Activated effector memory CD4-positive, alpha-beta T cell treated with Interleukin-2 at 50 U/mL for 16 hours (primary cell): Measurements from ENCODE around the gene SMIM22.
"Not testable (repeated sequence)": the region's sequence is repeated elsewhere in the genome, so short reads cannot be mapped to it uniquely, and the experiment has no call there.

Experiments
- DNase-seq: peaks from one replicate; pipeline ENCODE4 v3.0.0-alpha.2; 2020

Gene SMIM22

GRCh38 chr16:4769306-4769638, 25.9 kb upstream of the SMIM22 start:
- DNase-seq, result no peak

DNA sequence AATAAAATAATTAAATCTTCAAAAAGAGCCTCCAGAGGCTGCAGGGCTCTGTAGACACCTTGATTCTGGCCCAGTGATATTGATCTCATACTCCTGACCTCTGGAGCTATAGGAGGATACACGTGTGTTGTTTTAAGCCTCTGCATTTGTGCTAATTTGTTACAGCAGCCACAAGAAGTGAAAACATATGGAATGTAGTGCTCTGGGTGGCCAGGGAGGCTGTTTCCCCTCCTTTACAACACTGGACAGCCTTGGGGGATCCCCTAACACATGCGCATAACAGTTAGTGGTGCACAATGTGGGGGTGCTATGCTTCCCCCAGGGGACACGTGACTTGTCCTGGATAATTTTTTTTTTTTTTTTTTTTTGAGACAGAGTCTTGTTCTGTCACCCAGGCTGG, 23.5 kb upstream of the SMIM22 start:
- no peak for DNase-seq

- no peak for DNase-seq
Observed at GRCh38 chr16:4772351-4772750, 22.8 kb upstream of the SMIM22 start.

- DNase-seq, result no peak
Observed at GRCh38 chr16:4775005-4775404, 20.2 kb upstream of the SMIM22 start.

GRCh38 chr16:4776141-4776705, 18.9 kb upstream of the SMIM22 start:
- no peak for DNase-seq

GRCh38 chr16:4777339-4778049, 17.7 kb upstream of the SMIM22 start:
- DNase-seq, result no peak

- DNase-seq, result no peak
Observed at GRCh38 chr16:4778050-4778392, 17.1 kb upstream of the SMIM22 start.

DNA sequence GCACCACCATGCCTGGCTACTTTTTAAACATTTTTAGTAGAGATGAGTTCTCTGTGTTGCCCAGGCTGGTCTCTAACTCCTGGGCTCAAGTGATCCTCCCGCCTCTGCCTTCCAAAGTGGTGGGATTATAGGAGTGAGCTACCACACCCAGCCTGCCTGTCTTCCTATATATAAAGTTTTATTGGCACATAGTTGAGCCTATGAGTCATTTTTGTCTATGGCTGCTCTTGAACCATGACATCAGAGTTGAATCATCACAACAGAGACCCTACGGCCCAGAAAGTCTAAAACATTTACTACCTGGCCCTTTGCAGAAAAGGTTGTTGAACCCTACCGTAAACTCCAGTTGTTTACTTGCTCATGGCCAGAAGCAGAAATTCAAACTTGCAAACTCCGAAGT, 14.9 kb upstream of the SMIM22 start:
- no peak for DNase-seq

DNA sequence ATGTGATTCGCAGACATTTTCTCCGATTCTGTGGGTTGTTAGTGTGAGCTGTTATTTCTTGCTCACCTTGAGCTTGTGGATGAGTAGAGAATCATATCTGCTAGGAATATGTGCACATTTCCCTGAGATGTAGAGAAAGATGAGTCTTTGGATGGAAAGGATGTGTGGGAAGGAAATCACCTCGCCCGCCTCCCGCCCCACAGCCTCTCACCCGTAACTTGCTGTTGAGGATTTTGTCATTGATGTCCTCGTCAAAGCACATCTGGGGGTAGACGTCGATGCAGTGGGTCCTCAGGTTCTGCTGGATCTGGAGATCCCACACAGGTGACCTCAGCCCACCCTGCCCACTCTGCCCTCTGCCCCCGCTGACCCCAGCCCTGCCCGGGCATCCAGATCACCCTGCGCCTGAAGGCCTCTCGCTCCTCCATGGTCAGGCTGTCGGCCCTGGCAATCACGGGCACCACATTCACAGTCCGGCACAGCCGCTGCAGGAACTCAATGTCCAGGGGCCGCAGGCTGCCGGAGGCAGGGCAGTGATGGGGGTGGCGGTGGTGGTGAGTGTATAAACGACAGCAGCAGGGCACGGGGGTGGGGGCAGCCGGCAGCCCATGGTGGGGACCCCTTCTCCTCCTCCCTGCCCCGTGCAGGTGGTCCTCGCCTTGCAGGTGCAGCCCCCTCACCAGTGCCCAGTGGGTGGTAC, 11.8 kb upstream of the SMIM22 start:
- no peak for DNase-seq

DNA sequence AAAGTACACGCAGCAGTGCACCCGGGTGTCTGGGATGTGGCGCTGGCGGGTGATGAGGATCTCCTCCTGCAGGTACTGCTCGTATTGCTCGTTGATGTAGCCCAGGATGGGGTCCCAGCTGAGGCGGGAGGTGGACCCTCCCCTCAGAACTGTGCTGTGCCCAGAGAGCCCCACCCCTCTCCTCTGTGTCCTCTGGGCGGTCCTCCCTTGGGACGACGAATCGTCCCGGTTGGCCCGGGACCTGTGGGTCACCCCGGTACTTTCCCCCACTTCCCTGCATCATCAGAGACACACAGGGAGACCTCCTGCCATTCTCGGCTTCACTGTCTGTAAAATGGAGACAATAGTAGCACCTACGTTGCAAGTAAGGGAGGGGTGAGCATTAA, 11.2 kb upstream of the SMIM22 start:
- DNase-seq, result no peak

DNA sequence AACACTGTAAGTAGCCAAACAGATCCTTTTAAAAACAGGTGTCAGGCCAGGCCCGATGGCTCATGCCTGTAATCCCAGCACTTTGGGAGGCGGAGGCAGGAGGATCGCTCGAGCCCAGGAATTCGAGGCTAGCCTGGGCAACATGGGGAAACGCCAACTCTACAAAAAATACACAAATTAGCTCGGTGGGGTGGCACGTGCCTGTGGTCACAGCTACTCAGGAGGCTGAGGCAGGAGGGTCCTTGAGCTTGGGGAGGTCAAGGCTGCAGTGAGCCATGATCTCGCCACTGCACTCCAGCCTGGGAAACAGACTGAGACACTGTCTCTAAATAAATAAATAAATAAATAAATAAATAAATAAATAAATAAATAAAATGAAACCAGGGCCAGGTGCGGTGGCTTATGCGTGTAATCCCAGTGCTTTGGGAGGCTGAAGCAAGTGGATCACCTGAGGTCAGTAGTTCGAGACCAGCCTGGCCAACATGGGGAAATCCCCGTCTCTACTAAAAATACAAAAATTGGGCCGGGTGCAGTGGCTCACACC, 10.7 kb upstream of the SMIM22 start:
- DNase-seq, result not testable (repeated sequence)

- no peak for DNase-seq
Observed at GRCh38 chr16:4785758-4786433, 9.3 kb upstream of the SMIM22 start.

DNA sequence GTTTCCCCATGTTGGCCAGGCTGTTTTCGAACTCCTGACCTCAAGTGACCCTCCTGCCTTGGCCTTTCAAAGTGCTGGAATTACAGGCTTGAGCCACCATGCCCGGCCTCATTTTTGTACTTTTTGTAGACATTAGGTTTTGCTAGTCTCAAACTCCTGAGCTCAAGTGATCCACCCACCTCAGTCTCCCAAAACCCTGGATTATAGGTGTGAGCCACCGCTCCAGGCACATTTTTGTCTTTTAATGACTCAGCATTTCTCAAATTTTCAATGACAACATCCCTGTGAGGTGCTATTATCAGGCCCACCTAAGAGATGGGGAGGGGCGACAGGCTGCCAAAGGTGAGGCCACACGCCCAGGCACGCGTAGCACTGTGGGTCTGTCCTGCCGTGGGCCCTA, 8.1 kb upstream of the SMIM22 start:
- no peak for DNase-seq

DNA sequence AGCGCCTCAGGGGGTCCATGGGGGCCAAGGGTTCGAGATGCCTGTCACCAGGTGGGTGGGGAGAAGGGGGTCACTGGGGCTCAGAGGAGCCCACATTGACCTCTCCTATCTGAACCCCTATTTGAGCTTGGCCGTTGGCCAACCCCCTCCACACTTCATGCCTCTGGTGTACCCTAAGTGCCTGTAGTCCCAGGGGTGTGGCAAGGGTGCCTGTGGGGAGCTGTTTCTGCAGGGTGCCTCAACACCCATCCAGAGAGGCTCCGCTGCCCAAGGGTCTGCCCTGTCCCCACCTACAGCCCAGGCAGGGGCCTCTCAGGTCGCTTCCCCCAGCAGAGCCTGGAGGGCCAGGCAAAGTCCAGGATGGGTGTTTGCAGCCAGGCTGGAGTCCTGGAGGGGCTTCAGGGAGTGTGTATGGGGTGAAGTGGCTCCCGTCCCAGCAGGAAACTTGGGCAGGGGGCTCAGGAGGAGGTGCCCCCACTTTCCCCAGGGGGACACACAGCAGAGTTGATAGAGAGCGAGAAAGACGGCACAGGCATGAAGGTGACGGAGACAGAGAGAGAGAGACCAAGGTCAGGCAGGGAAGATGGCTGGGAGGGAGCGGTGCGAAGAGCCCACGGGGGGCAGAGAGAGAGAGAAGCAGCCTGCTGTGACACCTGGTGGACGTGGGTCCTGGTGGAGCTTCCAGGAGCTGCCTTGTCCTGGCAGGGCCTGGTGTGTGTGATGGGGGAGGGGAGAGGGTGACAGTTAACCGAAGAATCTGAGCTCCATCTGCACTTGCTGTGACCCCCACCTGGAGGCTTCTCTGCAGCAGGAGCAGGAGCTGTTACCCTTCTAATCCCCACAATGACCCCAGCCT, 7.3 kb upstream of the SMIM22 start, which contains the start of gene SEPTIN12:
Gene SEPTIN12 (minus strand): TSS at position 719 of the 856 bp plus-strand sequence. CDS start 700 bp downstream, at position 19.
- DNase-seq, result no peak

DNA sequence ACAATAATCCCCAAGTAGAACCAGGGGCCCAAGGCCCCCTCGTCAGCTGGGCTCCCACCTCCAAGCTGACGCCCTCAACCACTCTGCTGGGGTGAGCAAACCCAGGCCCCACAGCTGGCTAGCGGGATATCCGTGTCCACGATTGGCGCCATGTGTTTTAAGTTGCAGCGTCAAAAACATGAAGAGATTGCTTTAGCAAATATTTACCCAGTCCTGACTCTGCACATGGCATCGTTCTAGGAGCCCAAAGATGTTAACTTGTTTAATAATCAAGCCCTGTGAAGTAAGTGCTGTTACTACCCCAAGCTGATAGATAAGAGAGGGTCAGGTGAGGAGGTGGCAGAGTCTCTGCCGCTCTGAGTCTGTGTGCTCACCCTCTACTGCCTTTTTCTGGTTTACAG, 6.7 kb upstream of the SMIM22 start:
- no peak for DNase-seq

DNA sequence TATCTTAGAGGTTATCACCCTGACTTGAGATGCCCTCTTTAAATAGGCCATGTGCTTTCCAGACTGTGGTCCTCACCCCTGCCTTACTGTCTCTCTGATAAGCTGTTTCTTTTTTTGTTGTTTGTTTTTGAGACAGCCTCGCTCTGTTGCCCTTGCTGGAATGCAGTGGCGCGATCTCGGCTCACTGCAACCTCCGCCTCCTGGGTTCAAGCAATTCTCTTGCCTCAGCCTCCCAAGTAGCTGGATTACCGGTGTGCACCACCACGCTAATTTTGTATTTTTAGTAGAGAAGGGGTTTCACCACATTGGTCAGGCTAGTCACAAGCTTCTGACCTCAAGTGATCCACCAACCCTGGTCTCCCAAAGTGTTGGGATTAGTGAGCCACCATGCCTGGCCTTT, 6.3 kb upstream of the SMIM22 start:
- DNase-seq, result no peak

DNA sequence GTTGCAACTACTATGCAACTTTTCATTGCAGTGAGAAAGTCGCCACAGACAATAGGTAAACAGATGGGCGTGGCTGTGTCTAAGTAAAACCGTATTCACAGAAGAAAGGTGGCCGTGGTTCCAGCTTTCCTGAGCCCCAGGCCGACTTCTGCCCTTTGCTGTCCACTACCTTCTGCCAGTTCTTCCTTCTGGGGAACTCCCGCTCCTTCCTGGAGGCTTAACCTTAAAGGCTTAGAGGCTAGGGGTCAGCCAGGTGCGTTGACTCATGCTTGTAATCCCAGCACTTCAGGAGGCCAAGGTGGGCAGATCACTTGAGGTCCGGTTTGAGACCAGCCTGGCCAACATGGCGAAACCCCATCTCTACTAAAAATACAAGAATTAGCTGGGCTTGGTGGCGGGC, 4.9 kb upstream of the SMIM22 start:
- DNase-seq, result no peak

GRCh38 chr16:4790871-4791270, 4.3 kb upstream of the SMIM22 start:
- DNase-seq, result no peak

DNA sequence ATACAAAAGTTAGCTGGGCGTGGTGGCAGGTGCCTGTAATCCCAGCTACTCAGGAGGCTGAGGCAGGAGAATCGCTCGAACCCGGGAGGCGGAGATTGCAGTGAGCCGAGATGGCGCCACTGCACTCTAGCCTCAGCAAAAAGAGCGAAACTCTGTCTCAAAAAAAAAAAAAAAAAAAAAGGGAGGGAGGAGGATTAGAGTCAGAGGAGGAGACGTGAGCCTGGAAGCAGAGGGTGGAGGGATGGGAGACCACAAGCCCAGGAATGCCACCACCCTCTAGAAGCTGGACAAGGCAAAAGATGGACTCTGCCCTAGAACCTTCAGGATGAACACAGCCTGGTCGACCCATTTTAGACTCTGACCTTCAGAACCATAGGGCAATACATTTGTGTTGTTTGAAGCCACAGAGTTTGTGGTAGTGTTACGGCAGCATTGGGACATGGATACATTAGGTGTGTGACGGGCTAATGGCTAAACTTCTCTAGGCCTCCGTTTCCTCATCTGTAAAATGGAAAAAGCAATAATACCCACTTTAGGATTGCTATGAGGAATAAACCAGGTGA, 2.1 kb upstream of the SMIM22 start:
- DNase-seq, result no peak

DNA sequence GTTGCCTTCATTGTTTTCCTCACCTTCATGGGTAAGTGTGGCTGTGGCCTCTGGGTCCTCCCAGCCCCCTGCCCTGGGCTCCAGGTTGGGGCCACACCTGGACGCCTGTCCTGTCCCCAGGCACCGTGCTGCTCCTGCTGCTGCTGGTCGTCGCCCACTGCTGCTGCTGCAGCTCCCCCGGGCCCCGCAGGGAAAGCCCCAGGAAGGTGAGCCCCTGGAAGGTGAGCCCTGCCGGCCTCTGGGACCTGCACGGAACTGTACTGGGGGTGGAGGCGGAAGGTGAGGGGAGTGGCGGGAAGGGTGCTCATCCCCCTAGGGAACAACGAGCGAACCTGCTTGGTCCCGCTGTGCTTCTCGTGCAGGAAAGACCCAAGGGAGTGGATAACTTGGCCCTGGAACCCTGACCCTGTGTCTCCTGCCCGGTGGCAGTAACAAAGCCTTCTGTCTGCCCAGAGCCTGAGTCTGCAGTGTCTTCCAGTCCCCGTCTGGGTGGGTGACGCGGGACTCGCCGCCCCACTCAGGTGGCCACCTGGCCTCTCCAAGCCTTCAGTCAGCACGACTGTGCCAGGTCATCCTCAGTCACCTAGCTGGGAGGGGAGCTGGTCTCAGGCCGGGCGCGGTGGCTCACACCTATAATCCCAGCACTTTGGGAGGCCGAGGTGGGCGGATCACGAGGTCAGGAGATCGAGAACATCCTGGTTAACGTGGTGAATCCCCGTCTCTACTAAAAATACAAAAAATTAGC, 831 bp downstream of the SMIM22 start:
- no peak for DNase-seq

DNA sequence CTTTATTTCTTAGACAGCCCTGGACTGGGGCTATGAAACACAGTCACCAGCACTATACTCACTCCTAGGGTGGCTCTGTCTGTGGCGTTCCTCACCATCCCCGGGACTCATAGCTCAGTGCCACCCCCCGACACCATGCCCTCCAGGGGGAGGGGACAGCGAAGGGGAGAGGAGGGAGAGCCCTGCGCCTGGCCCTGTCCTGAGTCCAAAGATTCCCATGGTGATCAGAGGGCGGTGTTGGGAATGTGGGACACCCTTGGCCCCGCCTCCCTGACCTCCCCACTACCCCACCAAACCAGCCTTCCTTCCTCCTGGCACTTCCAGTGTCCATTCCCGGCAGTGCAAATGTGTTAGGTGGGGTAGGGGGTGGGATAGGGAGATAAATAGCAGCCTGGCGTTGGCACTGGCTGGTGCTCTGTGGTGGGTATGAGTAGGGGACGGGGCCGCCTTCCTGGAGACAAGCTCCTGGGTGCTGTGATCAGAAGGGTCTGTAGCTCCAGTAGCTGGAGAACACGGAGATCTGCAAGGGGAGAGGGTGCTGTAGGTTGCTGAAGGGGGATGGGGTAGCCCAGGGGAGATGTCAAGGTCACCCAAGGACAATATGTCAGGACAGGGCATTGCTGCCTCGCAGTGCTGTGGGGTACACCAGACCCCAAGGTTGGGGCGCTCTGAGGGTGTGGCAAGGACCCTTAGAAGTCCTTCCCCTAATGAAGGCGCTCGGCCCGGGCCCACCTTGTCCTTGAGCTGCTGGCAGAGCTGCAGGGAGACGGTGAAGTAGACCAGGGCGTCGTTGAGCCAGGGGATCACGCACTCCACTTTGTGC, 2.0 kb downstream of the SMIM22 start:
- no peak for DNase-seq
